T47D (cell line): ENCODE results near the gene TMEM107.

Experiments
- DNase-seq, 2 experiments: peaks; one replicate each; pipeline versions ENCODE4 v3.0.0 to v3.0.0-alpha.2; 2011 to 2012; ENCODE audit warnings: low read depth in 1 of 2, low spot score in 1 of 2
- JUND ChIP-seq: IDR thresholded peaks from 2 replicates; pipeline ENCODE4 v1.6.1; 2012; ENCODE audit warnings: low read depth
- in situ Hi-C: cut with HindIII; loops from 2 replicates; pipeline ENCODE4 v1.10.0; 2016; ENCODE audit warnings: low sequenced_read_pairs, low pct_unique_long_range_greater_than_20kb

TMEM107 gene

GRCh38 chr17:8156246-8156992, 19.8 kb downstream of the TMEM107 start:
- DNase-seq, result peak; percentile 98 to 100
- in situ Hi-C loops, result no loop called here
- no peak for TF ChIP-seq JUND

DNA sequence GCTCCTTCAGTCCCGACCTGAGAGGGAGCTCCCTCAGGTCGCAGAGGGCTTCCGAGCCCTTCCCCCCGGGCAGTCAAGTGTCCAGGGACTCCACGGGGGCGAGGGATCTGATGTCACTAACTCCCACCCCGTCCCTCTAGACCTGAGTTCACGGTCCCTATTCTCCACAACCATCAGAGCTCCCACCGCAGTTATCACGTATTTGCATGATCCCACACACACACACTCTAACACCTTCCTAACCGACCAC, 20.3 kb downstream of the TMEM107 start:
- in situ Hi-C loops, result no loop called here
- no peak for TF ChIP-seq JUND
- no peak for DNase-seq

DNA sequence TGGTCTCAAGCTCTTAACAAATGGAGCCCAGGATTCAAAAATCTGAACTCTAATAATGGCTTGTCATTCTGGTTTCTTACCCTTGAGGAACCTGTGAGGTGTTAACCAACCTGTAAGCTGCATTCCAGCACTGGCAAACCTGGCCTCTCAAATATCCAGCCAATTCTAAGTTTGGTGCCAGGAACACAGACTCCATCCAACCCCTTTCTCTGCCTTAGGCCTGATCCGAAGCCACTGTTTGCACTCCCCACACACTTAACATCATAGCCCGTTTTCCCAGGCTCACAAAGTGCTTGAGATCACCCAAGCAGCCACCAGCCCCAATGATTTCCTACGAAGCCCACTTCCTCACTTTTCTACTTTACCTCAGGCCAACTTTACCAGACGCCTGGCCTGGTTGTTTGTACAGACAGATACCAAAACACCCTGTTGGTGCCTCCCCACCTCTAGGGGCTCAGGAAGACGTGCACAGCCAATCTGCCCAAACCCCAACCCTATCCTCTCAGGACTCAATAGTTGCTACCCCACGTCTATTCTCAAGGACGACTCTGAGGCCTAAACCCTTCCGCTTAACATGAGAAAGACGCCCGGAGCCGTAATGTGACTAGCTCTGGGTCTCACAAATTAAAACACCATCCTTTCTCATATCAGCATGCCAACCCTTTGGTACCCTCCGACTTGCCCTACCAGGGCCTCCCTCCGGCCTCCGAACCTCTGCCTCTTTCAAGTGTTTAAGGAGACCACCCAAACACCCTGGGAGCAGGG, 20.8 kb downstream of the TMEM107 start:
- in situ Hi-C loops, result no loop called here
- TF ChIP-seq JUND, result no peak
- peak in 1 of 2 experiments; percentile 90 for DNase-seq

GRCh38 chr17:8154608-8155155, 21.5 kb downstream of the TMEM107 start:
- in situ Hi-C loops, result no loop called here
- no peak for DNase-seq
- no peak for TF ChIP-seq JUND

- peak; percentile 64 to 95 for DNase-seq
- TF ChIP-seq JUND, result no peak
- in situ Hi-C loops, result no loop called here
These were observed 22.1 kb downstream of the TMEM107 start for GRCh38 chr17:8153957-8154607.

GRCh38 chr17:8153525-8153956, 22.6 kb downstream of the TMEM107 start:
- in situ Hi-C loops, result no loop called here
- TF ChIP-seq JUND, result no peak
- DNase-seq, result no peak

- in situ Hi-C loops, result no loop called here
- TF ChIP-seq JUND, result no peak
- no peak for DNase-seq
These were observed 23.1 kb downstream of the TMEM107 start for GRCh38 chr17:8153031-8153451.

- DNase-seq, result peak; percentile 95 to 96
- TF ChIP-seq JUND, result no peak
- in situ Hi-C loops, result no loop called here
These were observed 23.9 kb downstream of the TMEM107 start, which contains the start of gene PER1 for GRCh38 chr17:8152112-8152775. TSS of gene PER1 (minus strand) at chr17:8152404. CDS start at chr17:8150706, 1,698 bp downstream.

GRCh38 chr17:8151641-8152111, 24.5 kb downstream of the TMEM107 start:
- no peak for TF ChIP-seq JUND
- in situ Hi-C loops, result no loop called here
- DNase-seq, result peak in 1 of 2 experiments; percentile 37

- no peak for DNase-seq
- no peak for TF ChIP-seq JUND
- in situ Hi-C loops, result no loop called here
These were observed 25.0 kb downstream of the TMEM107 start for GRCh38 chr17:8151120-8151640.

GRCh38 chr17:8150194-8151119, 25.7 kb downstream of the TMEM107 start:
- in situ Hi-C loops, result no loop called here
- no peak for TF ChIP-seq JUND
- no peak for DNase-seq
